Measurements from ENCODE around the gene TNFRSF8.

Gene TNFRSF8

GRCh38 chr1:12144969-12145368, 81.9 kb downstream of the TNFRSF8 start:
- DNase-seq = no peak

- no peak for DNase-seq
Observed at GRCh38 chr1:12145616-12146342, 82.7 kb downstream of the TNFRSF8 start.

DNA sequence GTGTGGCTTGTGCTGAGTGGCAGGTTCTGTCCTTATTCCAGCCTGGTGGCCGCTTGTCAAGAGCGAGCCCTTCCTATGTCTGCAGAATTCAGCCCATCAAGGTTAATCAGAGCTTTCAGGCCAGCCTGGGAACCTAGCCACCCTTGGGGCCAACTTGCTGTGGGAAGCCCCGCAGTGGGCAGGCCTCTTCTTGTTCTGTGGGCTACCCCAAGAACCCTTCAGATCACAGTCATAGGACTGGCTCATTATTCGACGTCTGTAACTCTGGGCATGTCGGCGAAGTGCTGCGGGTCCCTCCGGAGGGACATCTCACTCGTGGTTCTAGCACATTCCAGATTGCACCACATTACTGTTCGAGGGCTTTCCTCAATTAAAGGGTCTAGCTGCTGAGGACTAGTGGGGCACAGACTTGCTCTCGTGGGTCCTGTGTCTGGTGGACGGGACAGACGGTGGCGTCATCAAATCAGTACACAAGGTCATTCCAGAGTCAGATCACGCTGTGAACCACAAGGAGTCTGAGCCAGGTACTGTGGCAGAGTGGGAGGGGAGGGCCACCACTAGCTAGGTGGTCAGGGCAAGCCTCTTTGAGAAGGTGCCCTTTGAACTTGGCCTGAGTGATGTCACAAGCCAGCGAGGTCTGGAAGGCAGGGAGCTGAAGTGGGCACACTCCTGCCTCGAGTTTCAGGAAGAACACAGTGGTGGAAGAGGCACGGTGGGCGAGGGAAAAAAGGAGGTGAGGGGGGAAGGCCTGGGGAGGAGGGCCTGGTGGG, 83.4 kb downstream of the TNFRSF8 start:
- DNase-seq = no peak

- DNase-seq = no peak
Observed at GRCh38 chr1:12147201-12147701, 84.1 kb downstream of the TNFRSF8 start.

DNA sequence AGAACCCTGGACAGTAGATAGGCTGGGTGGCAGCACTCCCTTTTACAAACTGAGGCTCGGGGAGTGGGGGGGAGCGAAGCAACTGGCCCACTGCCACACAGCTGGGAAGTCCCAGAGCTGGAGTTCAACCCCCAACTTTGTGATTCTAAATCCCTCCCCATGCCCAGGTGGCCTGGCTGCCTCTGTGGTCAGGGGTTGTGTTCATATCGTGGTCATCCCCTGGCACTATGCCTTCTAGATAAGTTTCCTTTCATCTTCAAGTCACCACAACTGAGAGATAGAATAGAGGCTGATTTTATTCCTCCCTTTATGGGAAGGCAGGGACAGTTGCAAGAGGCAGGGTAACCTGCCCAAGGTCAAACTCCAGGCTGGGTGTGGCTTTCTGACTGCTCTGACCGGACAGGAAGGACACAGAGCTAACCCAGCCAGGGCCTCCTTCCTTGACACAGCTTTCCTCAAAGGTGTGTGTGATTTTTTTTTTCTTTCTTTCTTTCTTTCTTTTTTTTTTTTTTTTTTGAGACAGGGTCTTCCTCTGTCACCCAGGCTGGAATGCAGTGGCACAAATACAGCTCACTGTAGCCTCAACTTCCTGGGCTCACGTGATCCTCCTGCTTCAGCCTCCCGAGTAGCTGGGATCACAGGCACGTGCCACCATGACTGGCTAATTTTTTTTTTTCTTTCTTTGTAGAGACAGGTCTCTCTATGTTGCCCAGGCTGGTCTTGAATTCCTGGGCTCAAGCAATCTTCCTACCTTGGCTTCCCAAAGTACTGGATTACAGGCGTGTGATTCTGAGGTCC, 85.3 kb downstream of the TNFRSF8 start:
- no peak for DNase-seq

DNA sequence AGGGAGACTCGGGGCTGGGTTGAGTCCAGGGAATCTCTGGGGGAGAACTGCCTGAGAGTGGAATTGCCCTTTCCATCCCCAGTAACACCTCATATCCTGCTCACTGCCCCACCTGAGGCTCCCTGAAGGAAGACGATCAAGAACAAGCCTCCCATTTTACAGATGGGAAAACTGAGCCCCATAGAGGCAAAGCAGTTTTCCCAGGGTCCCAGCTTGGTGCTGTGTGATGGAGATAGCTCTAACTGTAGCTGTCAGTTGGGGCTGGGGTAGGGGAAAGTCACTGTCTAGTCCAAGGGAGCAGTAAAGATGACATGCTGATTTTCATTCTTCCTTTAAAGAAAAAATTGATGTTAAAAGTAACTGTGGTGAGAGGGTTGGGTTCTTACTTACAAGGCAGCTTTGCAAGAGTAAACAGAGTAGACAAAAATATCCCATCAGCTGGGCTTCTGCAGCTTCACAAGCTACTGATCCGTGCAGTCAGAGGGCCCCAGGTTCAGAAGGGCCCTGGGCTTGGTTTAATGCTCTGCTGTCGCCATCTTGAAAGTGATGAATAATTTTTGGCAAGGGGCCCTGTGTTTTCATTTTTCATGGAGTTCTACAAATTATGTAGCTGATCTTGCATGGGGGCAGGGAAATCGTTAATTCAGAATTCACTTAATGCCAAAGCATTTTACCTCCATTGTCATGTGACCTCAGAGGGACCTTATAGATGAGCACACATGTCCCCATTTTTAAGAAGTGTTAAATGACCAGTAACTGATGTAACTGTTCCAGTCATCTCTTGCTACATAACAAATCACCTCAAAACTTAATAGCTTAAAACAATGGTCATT, 86.1 kb downstream of the TNFRSF8 start:
- no peak for DNase-seq

DNA sequence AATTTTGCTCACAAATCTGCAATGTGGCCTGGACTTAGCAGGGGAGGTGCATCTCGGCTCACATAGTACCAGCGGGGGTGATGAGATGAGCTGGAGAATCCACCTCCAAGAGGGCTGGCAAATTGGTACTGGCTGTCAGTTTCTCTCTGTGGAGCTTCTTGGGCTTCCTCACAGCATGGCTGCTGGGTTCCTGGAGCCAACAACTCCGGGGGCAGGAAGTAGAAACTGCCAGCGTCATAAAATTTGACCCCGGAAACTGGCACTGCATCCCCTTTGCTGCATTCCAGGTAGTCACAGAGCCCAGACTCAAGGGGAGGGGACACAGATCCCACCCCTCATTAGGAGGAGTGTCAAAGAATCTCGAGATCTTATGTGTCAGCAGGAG, 86.7 kb downstream of the TNFRSF8 start:
- DNase-seq = no peak

DNA sequence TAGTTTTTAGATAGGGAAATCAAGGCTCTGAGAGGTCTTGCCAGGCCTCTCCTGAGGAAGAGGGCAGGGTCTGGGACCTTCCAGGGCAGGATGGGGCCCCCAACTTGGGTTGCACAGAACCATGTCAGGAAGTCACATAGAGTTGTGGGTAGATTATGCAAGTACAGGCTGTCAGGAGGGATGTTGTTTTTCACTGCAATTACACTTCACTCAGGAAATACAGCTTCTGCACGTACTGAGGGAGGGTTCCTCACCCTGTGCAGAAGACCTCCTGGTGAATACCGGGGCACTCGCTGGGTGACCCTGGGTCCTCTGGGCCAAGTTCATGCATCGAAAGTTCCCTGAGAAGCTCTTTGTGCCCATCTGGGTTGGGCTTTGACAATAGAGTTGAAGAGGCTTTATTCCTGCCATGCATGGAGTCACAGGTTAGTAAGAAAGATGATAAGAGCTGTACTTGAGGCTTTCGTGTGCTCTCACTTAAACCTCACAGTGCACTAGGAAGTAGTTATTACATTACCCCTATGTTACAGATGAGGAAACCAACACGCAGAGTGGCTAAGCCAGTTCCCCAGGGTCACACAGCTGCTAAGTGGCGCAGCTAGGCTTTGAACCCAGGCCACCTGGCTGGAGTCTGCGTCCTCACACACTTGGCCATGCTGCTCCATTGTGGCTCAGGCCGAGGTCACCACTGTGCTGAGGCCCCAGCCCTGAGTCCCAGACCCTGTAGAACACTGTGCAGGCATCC, 87.5 kb downstream of the TNFRSF8 start:
- DNase-seq = peak; percentile 61

- DNase-seq = no peak
Observed at GRCh38 chr1:12151465-12151864, 88.4 kb downstream of the TNFRSF8 start.

GRCh38 chr1:12152113-12152891, 89.2 kb downstream of the TNFRSF8 start:
- no peak for DNase-seq

DNA sequence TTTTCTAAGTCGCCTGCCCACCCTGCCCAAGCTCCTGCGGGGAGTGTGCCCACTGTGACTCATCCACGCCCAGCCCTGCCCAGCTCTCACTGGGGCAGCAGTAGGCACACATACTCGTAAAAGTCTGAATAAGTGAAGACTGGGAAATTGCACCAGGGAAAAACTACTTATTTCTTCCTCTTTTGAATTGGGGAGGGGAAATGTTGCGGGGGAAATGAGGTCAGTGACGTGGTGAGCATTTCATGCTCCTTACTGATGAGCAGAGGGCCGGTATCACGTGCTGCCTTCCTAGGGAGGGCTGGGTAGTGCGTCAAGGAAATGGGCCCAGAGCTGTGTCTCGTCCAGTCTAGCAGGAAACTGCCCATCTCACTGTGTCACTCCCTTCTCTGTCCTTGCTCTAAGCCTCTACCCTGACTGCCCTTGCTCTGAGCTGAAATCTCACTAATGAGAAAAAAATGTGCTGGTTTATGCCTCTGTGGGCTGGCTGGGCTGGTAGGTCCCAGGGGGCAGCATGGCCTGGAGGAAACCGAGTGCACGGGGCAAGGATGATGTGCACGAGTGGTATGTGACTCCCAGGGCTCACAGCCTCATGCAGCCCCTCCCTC, 90.2 kb downstream of the TNFRSF8 start:
- DNase-seq = peak; percentile 67

GRCh38 chr1:12155328-12155727, 92.2 kb downstream of the TNFRSF8 start:
- no peak for DNase-seq

GRCh38 chr1:12157366-12158231, 94.5 kb downstream of the TNFRSF8 start:
- DNase-seq = peak; percentile 68

DNA sequence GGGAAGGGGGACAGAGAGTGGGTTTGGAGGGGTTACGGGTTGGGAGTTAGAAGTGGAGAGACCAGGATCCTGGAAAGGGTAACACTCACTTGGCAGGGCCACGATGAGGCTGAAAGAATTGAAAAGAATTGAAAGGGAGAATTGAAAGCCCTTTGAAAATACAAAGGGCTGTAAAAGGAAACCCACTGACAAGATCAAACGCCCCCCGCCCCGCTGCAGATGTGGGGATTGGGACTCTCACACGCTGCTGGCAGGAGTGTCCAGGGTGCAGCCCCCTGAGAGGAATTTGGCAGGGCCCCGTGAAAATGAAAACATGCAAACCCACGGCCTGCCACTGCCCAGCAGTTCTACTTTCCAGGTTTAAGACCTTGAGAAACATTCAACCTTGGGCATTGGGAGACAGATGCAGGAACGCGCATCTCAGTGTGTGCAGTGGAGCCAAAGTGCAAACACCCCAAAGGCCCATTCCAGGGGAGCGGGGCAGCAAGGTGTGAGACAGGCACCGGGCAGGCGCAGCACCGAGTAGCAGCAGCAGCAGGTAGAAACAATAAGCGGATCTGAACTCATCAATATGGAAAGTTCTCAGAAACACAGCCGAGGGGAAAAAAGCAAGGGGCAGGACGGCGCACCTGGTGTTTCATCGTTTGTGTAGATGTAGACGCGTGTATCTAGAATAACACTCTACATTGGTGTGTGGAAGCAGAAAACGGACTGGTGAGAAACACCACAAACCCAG, 95.4 kb downstream of the TNFRSF8 start:
- DNase-seq = no peak

DNA sequence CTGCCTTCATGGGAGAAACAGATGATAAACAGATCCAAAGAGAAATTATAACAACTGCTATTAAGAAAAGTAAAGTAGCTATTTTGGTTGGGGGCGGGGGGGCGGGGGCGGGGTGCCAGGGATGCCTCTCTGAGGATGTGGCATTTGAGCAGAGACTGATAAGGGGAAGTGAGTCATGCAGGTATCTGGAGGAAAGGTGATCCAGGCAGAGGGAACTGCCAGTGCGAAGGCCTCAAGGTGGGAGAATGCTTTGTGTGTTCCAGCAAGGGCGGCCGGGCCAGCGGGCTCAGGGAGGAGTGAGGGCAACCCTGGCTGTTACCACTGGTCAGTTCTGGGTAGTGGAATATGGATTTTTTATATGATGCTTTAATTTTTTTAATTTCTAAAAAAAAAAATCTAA, 96.7 kb downstream of the TNFRSF8 start:
- peak; percentile 68 for DNase-seq

DNA sequence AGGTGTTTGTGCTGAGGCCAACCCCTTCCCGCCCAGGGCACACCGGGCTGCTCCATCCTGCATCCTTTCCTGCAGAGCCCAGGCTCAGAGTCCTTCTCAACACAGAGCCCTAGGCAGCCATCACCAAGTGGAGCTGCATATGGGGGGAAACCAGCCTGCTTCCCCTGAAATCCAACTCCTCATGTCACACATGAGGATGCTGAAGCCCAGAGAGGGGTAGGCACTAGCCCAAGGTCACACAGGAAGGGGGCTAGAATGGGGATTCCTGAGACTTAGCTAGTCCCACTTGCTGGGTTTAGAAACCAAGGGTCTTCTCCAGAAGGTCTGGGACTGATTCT, 98.2 kb downstream of the TNFRSF8 start:
- no peak for DNase-seq

DNA sequence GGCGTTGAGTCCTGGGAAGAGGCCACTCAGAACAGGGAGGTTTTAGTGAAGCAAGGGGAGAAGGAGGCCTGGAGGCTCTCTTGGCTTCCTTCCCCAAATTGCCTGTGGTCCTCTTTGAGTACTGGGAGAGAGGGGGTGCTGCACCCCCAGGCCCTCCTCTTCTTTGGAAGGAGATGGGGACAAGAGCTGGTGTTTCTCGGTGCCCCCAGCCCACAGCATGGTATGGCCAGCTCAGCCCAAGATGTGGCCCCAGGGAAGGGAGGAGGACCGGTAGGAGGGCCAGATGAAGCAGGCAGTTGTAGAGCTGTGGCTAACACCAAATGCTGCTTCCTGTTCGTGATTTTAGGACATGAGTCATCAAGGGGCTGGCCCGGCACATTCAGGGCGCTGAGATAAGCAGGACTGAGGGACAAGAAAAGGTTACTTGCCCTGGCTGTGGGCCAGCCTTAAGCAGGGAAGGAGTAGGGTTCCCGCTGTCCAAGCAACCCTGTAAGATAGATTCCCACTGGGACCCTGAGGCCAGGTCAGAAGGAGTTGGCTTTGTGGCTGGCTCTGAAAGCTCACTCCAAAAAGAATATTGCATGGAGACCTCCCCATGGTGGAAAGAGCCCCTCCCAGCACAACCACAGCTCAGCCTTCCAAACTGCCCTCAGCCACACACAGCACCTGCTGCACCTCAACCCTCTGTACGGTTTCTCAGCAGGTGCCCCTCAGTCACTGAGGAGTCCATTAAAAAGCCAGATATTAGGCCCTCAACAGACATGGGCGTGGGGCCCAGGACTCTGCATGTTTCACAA, 98.8 kb downstream of the TNFRSF8 start:
- DNase-seq = peak; percentile 84

All from CD4-positive, alpha-beta T cell treated with Interleukin-10 for 1 hour (primary cell).